Measurements from ENCODE around the gene MTHFD1.

The MTHFD1 gene

DNA sequence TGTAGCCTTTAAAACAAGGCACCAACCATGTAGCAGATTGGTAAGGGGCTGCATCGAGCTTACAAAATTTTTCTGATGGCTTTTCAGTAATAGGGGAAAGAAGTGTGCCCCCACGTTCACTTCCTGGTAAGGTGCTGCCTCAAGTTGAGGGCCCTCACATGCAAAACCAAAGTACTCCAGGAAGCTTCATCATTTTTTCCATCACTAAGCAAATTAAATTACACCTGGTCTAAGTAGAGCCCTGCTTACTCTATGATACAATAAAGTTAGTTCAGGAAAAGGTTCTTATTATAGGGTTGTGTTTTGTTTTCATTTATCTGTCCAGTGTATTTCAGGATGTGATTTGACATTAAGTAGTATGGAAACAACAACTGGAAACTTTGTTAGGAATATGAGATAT lies 62.1 kb downstream of the MTHFD1 start:
- no peak for DNase-seq

- no peak for DNase-seq
Measured at GRCh38 chr14:64454671-64455070, 66.5 kb downstream of the MTHFD1 start.

DNA sequence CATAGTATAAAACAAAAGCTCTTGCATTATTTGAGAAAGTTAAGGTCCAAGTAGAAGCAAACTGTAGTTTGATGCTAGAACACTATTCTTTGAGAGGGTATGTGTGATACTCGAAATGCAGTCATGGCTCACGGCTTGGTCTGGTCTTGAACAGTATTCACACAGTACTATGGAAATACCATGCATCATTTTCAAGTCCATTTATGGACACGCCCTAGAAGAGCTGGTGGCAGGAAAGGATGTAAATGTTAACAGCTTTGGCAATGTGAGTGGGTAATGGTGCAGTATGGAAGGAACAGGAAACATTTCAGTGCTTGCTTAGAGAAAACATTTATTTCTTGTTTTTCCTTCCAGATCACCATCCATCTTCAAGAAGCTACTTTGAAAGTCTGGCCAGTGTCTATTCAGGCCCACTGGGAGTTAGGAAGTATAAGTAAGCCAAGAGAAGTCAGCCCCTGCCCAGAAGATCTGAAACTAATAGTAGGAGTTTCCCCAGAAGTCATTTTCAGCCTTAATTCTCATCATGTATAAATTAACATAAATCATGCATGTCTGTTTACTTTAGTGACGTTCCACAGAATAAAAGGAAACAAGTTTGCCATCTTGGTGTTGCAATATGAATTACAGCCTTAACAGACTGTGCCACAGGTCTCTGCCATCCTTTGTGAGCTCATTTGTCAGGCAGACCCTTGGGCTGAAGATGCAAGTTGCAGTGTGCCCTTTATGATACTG lies 71.4 kb downstream of the MTHFD1 start:
- no peak for DNase-seq

DNA sequence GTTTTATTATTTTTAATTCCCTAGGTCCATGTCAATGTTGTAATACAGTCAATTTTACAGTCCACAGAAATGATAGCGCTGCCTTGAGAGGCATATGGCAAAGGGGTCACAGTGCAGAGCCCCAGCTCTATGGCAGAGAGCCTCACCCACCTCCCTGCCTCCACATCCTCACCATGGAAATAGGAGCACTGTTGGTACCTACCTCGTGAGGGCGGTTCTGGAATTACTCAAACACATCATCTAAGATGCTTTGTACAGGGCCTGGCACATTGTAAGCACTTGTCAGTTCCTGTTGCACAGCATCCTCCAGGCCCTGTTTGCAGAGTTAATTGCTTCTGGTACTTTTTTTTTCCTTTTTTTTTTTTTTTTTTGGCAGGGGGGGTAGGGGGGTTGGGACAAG lies 73.1 kb downstream of the MTHFD1 start:
- DNase-seq = no peak

- DNase-seq = no peak
Measured at GRCh38 chr14:64463195-64463594, 75.0 kb downstream of the MTHFD1 start.

GRCh38 chr14:64463873-64464272 lies 75.7 kb downstream of the MTHFD1 start:
- DNase-seq = no peak

GRCh38 chr14:64464651-64465050 lies 76.5 kb downstream of the MTHFD1 start:
- no peak for DNase-seq

GRCh38 chr14:64465191-64465822 lies 77.2 kb downstream of the MTHFD1 start, which contains the start of gene AKAP5:
Gene AKAP5 (plus strand): TSS chr14:64465499. CDS start chr14:64468395, 2,896 bp downstream.
- DNase-seq = peak; percentile 47 to 69 (median 60)

DNA sequence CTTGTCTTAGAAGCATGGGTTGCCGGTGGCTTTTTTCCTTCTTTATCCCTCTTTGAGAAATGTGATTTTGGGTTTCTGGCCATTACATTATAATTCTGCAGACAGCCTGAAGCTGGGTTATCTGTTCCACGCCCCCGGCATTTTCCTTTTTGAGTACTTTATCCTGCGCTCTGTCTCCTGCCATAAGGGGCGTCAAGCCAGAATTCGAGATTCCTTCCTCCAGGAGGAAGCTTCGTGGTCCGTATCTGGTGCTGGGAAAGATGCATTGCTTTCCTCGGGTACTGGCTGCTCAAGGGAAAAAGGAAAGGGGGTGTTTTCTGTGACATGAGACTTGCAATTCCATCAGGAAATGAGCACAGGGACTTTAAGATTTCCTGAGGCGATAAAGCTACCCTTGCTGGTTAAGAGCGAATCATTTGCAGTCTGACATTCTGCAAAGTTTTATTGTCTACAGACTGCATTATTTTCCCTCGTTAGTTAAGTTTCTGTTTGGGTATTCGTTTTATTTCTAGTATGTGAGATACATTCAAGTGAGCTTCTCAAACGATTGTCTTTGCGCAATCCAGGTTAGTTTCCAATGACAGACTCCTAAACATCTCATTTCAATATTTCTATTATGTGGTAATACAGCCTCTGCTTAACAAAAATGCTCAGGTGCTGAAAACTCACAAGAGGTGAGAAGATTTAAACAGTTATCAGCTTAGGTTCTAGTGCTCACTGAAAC lies 77.8 kb downstream of the MTHFD1 start:
- DNase-seq = peak in 1 of 6 experiments; percentile 10

- DNase-seq = no peak
Measured at GRCh38 chr14:64467101-64467500, 78.9 kb downstream of the MTHFD1 start.

DNA sequence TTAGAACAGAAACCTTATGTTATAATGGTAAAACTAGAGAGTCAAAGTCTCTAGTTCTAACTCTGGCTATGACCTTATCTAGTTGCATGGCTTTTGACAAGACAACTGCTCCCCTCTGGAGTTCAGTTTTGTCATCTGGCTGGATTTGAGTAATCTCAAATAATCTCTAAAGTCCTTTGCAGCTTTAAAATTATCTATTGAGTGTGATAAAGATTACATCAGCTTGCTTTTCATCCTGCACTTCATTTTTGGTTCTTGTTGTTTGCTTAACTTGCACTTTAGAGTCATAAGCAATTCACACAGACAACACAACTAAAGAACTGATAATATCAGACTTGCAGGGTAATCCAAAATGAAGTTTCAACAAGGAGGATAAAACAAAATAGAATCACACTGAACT lies 79.4 kb downstream of the MTHFD1 start:
- no peak for DNase-seq

GRCh38 chr14:64468451-64468850 lies 80.3 kb downstream of the MTHFD1 start:
- DNase-seq = no peak

DNA sequence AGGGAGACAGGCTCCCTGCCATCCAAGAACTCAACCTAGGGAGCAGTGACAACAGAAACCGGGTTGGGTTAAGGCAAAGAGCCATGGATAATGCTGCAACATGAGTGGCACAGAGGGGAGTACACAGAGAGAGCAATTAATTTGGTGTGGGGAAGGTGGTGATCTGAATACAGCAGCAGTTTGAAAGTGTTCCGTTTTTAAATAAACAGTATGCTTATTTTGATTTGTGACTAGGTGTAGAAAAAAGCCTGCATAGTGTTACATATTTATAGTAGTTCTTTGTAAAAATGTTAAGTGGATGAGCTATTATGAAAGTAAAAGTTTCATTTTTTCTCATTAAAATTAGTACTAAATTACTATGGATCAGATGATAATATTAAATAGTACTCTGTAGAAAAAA lies 85.9 kb downstream of the MTHFD1 start:
- DNase-seq = no peak

- no peak for DNase-seq
Measured at GRCh38 chr14:64474698-64475097, 86.5 kb downstream of the MTHFD1 start.

- no peak for DNase-seq
Measured at GRCh38 chr14:64475585-64476273, 87.6 kb downstream of the MTHFD1 start.

DNA sequence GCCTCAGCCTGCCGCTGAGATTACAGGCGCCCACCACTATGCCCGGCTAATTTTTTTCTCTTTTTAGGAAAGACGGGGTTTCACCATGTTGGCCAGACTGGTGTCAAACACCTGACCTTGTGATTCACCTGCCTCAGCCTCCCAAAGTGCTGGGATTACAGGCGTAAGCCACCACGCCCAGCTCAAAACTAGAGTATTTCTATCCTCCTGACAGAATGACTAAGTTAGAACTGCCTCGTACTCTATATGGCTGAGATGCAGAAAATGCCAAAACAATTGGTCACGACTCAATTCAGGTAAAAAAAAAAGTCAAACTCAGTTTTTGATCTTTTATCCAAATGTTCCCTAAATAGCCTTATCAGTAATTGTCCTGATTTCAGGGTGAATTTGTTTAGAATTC lies 88.3 kb downstream of the MTHFD1 start:
- no peak for DNase-seq

DNA sequence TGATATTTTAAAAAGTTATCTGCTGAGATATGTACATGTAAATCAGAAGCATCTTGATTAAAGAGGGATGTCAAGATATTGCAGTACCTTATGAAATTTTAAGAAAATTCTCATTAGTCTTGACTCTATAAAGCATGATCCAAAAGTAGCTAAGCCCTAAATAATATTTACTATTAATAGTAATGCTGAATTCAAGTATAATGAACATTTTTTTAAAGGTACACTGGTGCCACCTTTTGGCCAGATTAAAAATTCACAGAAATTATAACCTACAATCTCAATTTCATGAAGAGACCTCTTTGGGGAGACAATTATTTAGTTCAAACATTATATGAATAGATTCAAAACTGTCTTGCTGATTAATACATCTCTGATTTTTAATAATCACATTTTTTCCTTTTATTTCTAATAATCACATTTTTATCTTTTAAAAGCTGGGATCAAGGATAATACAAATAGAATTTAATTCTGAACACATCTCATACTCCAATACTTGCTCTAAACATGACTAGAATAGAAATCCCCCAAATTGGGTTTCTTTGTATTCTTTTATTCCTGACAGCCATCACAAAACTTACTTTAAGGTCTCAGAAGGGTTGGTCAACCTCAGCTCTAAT lies 90.6 kb downstream of the MTHFD1 start:
- peak in 3 of 6 experiments; percentile 12 to 30 (median 22) for DNase-seq

DNA sequence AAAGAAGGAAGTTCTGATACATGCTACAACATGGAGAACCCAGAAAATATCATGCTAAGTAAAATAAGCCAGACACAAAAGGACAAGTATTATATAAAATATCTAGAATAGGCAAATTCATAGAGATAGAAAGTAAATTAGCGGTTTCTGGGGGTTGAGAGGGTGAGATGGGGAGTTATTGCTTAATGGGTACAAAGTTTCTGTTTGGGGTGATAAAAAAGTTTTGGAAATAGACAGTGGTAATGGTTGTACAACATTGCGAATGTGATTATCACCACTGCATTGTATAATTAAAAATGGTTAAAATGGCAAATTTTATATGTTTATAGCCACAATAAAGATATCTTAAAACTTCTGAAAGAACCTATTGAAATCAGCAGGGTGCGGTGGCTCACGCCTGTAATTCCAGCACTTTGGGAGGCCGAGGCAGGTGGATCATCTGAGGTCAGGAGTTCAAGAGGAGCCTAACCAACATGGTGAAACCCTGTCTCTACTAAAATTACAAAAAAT lies 100.5 kb downstream of the MTHFD1 start:
- DNase-seq = no peak

DNA sequence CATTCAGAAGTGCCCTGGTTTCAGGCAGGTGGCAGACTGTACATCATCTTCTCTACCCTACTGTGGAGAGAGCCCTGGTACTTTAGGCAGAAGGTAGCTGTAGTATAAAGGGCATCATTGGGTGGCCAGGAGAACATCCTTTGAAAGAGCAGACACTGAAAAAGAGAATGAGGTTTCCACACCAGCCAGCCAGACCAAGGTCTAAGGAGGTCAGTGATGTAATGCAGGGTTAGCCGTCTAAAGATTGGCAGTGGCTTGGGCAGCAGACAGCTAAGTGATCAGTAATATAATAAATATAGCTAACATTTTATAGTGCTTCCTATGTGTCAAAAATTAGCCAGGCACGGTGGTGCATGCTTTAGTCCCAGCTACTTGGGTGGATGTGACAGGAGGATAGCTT lies 103.5 kb downstream of the MTHFD1 start:
- DNase-seq = no peak

- DNase-seq = no peak
Measured at GRCh38 chr14:64493455-64493854, 105.3 kb downstream of the MTHFD1 start.

- no peak for DNase-seq
Measured at GRCh38 chr14:64495252-64495651, 107.1 kb downstream of the MTHFD1 start.

- peak in 1 of 6 experiments; percentile 8 for DNase-seq
Measured at GRCh38 chr14:64496764-64497163, 108.6 kb downstream of the MTHFD1 start.

GRCh38 chr14:64500088-64500487 lies 111.9 kb downstream of the MTHFD1 start:
- DNase-seq = no peak
